Lung (tissue), 12 donors: ENCODE measurements around the gene GRK3. TPM values are rescaled to one million over a fixed set of nuclear protein-coding genes. Genes with fewer than 3 reads are reported as not detected.

Experiments
- ATAC-seq: fragments of 200-7000 bp; cut with Tn5 transposase; one replicate; pipeline ENCODE4 v1.9.1; 2020; ENCODE audit warnings: moderate number of reproducible peaks; ENCODE audit not compliant: insufficient read depth, low FRiP score
- DNase-seq, 3 donors: peaks; one replicate each; pipeline ENCODE4 v3.0.0-alpha.2; 2013 to 2017
- H3K27ac ChIP-seq, 2 donors: one replicate each; pipeline ENCODE4 v1.5.1; 2013; ENCODE audit warnings: mild to moderate bottlenecking in 2 of 2, moderate library complexity in 2 of 2, control low read depth in 1 of 2, inconsistent platforms in 1 of 2, low read depth in 1 of 2, low read length in 1 of 2
- H3K27me3 ChIP-seq, 3 donors: one replicate each; pipeline ENCODE4 v1.5.1; 2013; ENCODE audit warnings: low read length in 2 of 3; ENCODE audit not compliant: control insufficient read depth in 3 of 3, insufficient read depth in 3 of 3
- H3K36me3 ChIP-seq, 4 donors: one replicate each; pipeline ENCODE4 v1.5.1; 2013; ENCODE audit warnings: low read length in 4 of 4, mild to moderate bottlenecking in 1 of 4, moderate library complexity in 1 of 4; ENCODE audit not compliant: control insufficient read depth in 4 of 4, insufficient read depth in 4 of 4
- H3K4me1 ChIP-seq, 5 donors: one replicate each; pipeline ENCODE4 v1.5.1; 2013; ENCODE audit warnings: low read length in 5 of 5, mild to moderate bottlenecking in 2 of 5, moderate library complexity in 1 of 5; ENCODE audit not compliant: control insufficient read depth in 5 of 5, insufficient read depth in 5 of 5
- H3K4me3 ChIP-seq: one replicate; pipeline ENCODE4 v1.5.1; 2013; ENCODE audit warnings: mild to moderate bottlenecking, control low read depth, moderate library complexity
- H3K9ac ChIP-seq, 2 donors: one replicate each; pipeline ENCODE4 v1.5.1; 2013; ENCODE audit warnings: low read length in 2 of 2, control low read depth in 1 of 2; ENCODE audit not compliant: insufficient read depth in 1 of 2
- H3K9me3 ChIP-seq, 4 donors: one replicate each; pipeline ENCODE4 v1.5.1; 2013; ENCODE audit warnings: low read length in 3 of 4, mild to moderate bottlenecking in 1 of 4, moderate library complexity in 1 of 4; ENCODE audit not compliant: control insufficient read depth in 4 of 4, insufficient read depth in 3 of 4
- CTCF ChIP-seq: IDR thresholded peaks from 2 replicates; pipeline ENCODE4 v1.5.1; 2012; ENCODE audit warnings: mild to moderate bottlenecking; ENCODE audit errors: control extremely low read depth, extremely low read depth
- WGBS, 2 donors: extraction: QIAGEN DNeasy Blood & Tissue Kit; methylation state at CpG; one replicate each; pipeline ENCODE4 v1.1.7; 2013; 5-methylcytosine and 5-hydroxymethylcytosine counted together
- polyA plus RNA-seq, 2 donors: library from polyadenylated mRNA; stranded (reverse); fragments of 200-250 nt; gene quantifications; one replicate each; pipeline ENCODE4 v1.2.1, GENCODE V29; 2013
- total RNA-seq, 2 donors: library from RNA; depleted of rRNA in 1 of 2; stranded (reverse); fragments of >200 nt in 1 of 2; gene quantifications; one replicate each; pipeline ENCODE4 v1.2.1, GENCODE V29; 2014 to 2021
- donor health status: control.
- donor health status: control.
- donor health status: Bipolar disorder and iron deficiency.
- donor health status: healthy.
- donor health status: DM: yes; HTN: yes; CAD: no.

The GRK3 gene
- total and polyA plus RNA-seq, 4 donors, result 5.0 to 27.3 (median 18.0) TPM

GRCh38 chr22:25744694-25745093 is 180.2 kb downstream of the GRK3 start:
- Histone ChIP-seq H3K9ac (no peak overlapping the region), H3K4me3 (no peak overlapping the region), H3K9me3 (peaks cover 0 to 5% (median 0%) of the 10 kb centered on the region in 4 donors), H3K27ac (peak overlapping the region in 1 of 2 donors; percentile 94), H3K4me1 (peaks cover 0 to 2% (median 0%) of the 10 kb centered on the region in 5 donors), H3K36me3 (no peaks in the 10 kb centered on the region), H3K27me3 (peaks cover 0 to 9% (median 0%) of the 10 kb centered on the region in 3 donors)
- TF ChIP-seq CTCF, result no peak
- no peak for ATAC-seq
- WGBS, 2 donors, result 86 to 92% methylated on average over 4 of the region's 4 CpGs
- no peak for DNase-seq

GRCh38 chr22:25745341-25746011 is 181.0 kb downstream of the GRK3 start:
- Histone ChIP-seq H3K9ac (no peak overlapping the region), H3K9me3 (no peaks in the 10 kb centered on the region), H3K27me3 (peaks cover 0 to 9% (median 0%) of the 10 kb centered on the region in 3 donors), H3K4me1 (peaks cover 0 to 2% (median 0%) of the 10 kb centered on the region in 5 donors), H3K4me3 (no peak overlapping the region), H3K36me3 (no peaks in the 10 kb centered on the region), H3K27ac (peak overlapping the region in 1 of 2 donors; percentile 94)
- DNase-seq, result no peak
- ATAC-seq, result no peak
- 81 to 82% methylated on average over 7 of the region's 7 CpGs for WGBS, 2 donors
- no peak for TF ChIP-seq CTCF

GRCh38 chr22:25746012-25746373 is 181.5 kb downstream of the GRK3 start:
- Histone ChIP-seq H3K27me3 (peaks cover 0 to 9% (median 0%) of the 10 kb centered on the region in 3 donors), H3K9ac (no peak overlapping the region), H3K4me1 (peaks cover 0 to 2% (median 0%) of the 10 kb centered on the region in 5 donors), H3K9me3 (no peaks in the 10 kb centered on the region), H3K27ac (peak overlapping the region in 1 of 2 donors; percentile 94), H3K4me3 (no peak overlapping the region), H3K36me3 (no peaks in the 10 kb centered on the region)
- ATAC-seq (no peak), DNase-seq (no peak)
- WGBS, 2 donors, result 19 to 60% methylated on average over 1 of the region's 1 CpG
- no peak for TF ChIP-seq CTCF
